Epithelial cell of proximal tubule (primary cell): Measurements from ENCODE around the gene CPA5. TPM values are rescaled to one million over a fixed set of nuclear protein-coding genes. Genes with fewer than 3 reads are reported as not detected.

ENCODE experiments used
- DNase-seq: peaks from one replicate; pipeline ENCODE4 v3.0.0-alpha.2; 2011; ENCODE audit warnings: low read depth
- H3K4me3 ChIP-seq: 2 replicates; pipeline ENCODE4 v1.5.1; 2011; ENCODE audit warnings: low read depth, mild to moderate bottlenecking, low read length
- CTCF ChIP-seq: conservative IDR thresholded peaks from 2 replicates; pipeline ENCODE4 v1.5.1; 2012; ENCODE audit warnings: low read depth, mild to moderate bottlenecking, low read length
- total RNA-seq: library from RNA; depleted of rRNA; stranded (reverse); fragments of >200 nt; gene quantifications from 2 replicates; pipeline ENCODE4 v1.2.3, GENCODE V29; 2015

CPA5 gene
- total RNA-seq, 1 donor from 2014 or later, result 0.12 TPM

GRCh38 chr7:130390486-130390885, 45.9 kb downstream of the CPA5 start:
- no peak for TF ChIP-seq CTCF
- DNase-seq, result no peak

GRCh38 chr7:130393101-130393561, 48.5 kb downstream of the CPA5 start:
- no peak for TF ChIP-seq CTCF
- no peak for DNase-seq
- no peak overlapping the region for H3K4me3 ChIP-seq

More at GRCh38 chr7:130390486-130390885, 45.9 kb downstream of the CPA5 start:
- no peak overlapping the region for H3K4me3 ChIP-seq

- DNase-seq, result no peak
- no peak overlapping the region for H3K4me3 ChIP-seq
- TF ChIP-seq CTCF, result no peak
These were observed 49.3 kb downstream of the CPA5 start for GRCh38 chr7:130393841-130394411.

GRCh38 chr7:130394421-130395195, 50.0 kb downstream of the CPA5 start:
- no peak for TF ChIP-seq CTCF
- no peak for DNase-seq
- H3K4me3 ChIP-seq, result no peak overlapping the region

GRCh38 chr7:130395421-130395820, 50.8 kb downstream of the CPA5 start:
- DNase-seq, result no peak
- TF ChIP-seq CTCF, result no peak
- H3K4me3 ChIP-seq, result no peak overlapping the region

GRCh38 chr7:130396109-130396508, 51.5 kb downstream of the CPA5 start:
- DNase-seq, result no peak
- TF ChIP-seq CTCF, result no peak

More at GRCh38 chr7:130396109-130396508, 51.5 kb downstream of the CPA5 start:
- H3K4me3 ChIP-seq, result no peak overlapping the region
